ENCODE results near the gene KMT5C.

- TF ChIP-seq CTCF (IDR thresholded peaks at IDR 0.05) (no peak), POLR2A (IDR thresholded peaks at IDR 0.05) (no peak)
Observed at GRCh38 chr19:55358493-55358892, 18.8 kb downstream of the KMT5C start.

All from upper lobe of left lung (tissue), 4 donors.